Dermis blood vessel endothelial cell (primary cell): Measurements from ENCODE around the gene LDLRAD3. TPM values are rescaled to one million over a fixed set of nuclear protein-coding genes. Genes with fewer than 3 reads are reported as not detected.
"Not testable (repeated sequence)": the region's sequence is repeated elsewhere in the genome, so short reads cannot be mapped to it uniquely, and the experiment has no call there.

Source experiments
- DNase-seq: peaks from one replicate; pipeline ENCODE4 v3.0.0; 2010
- total RNA-seq: library from RNA; depleted of rRNA; stranded (reverse); fragments of >200 nt; gene quantifications from 2 replicates; pipeline ENCODE4 v1.2.3, GENCODE V29; 2014

Gene LDLRAD3
- total RNA-seq, 1 donor from 2014 or later: 13.4 TPM

GRCh38 chr11:36167073-36167472, 223.2 kb downstream of the LDLRAD3 start:
- DNase-seq: no peak

GRCh38 chr11:36167729-36168128, 223.9 kb downstream of the LDLRAD3 start:
- no peak for DNase-seq

- no peak for DNase-seq
Measured at GRCh38 chr11:36177836-36178235, 234.0 kb downstream of the LDLRAD3 start.

DNA sequence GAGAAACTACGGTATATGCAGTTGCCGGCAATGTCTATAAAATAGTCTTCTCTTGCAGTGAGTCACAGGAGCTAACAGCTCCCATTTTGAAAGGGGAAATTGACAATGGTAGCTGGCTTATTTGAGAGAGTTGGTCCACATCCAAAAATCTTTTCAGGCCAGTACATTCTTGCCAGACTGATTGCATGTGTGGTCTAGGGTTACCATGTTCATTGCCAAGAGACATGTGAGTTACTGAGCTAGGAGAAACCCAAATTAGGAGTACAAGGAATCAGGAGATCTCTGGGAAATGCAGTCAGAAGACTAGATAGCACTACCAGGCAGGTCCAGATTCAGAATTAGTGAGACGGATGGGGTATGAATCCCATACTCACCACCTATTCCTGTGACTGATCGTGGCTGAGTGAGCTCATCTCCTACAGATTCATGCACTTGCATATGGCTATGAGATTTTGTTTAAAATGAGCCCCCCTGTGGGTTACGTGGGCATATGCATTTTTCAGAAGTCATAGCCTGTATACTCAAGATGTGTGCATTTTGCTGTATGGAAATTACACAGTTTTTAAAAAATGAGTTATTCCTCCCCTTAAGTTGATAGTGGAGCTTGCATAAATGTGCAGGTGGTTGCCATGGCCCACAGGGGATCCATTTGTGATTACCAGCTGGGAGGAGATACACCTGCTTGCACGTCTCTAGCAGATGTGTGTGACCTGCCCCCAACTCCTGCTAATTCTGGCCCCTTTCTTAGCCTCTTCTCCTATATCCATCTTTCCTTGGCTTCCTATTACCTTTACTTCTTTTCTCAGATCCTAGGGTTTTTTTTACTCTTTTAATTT, 242.7 kb downstream of the LDLRAD3 start:
- peak; percentile 35 for DNase-seq

DNA sequence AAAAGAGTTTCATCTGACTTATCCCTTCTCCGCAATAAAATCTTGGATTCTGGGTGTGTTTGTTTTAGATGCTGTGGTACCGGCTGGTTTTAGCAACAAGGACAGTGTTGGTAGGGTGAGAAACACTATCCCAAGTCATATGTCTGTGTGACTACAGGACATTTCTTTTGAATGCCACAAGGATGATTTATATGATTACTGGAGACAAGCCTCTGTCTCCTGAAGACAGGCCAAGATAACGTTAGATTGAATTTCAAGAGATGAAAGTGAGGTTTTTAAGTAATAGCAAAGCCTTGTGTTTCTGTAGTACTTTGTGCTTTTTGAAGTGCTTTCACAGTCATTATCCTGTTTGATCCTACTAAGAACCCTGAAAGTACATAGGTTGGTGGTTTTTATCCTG, 243.8 kb downstream of the LDLRAD3 start:
- DNase-seq: no peak

DNA sequence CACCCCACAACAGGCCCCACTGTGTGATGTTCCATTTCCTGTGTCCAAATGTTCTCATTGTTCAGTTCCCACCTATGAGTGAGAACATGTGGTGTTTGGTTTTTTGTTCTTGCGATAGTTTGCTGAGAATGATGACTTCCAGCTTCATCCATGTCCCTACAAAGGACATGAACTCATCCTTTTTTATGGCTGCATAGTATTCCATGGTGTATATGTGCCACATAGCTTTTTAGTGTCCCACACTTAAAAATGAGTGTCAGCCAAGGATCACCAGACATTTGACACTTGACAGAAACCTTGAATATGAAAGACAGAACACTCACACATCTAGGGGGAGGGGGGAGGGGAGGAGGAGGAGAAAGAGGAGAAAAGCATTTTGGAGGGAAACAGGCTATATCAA, 245.9 kb downstream of the LDLRAD3 start:
- not testable (repeated sequence) for DNase-seq

DNA sequence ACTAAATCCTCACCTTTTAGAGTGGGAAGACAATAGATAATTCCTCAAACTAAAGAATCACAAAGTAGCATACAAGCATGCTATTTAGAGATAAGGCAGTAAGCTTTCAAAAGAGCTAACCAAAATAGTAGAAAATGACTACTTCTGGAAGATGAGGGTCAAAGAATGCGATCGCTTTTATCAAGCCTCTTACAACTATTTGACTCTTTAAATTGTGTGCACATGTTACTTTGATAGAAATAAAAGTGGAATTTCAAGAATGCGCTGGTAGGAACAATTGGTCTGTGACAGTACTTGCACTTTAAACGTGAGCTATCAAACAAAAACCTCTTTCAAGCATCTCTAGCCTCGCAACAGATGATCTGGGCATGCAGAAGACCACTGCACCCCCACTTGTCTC, 248.1 kb downstream of the LDLRAD3 start:
- no peak for DNase-seq

DNA sequence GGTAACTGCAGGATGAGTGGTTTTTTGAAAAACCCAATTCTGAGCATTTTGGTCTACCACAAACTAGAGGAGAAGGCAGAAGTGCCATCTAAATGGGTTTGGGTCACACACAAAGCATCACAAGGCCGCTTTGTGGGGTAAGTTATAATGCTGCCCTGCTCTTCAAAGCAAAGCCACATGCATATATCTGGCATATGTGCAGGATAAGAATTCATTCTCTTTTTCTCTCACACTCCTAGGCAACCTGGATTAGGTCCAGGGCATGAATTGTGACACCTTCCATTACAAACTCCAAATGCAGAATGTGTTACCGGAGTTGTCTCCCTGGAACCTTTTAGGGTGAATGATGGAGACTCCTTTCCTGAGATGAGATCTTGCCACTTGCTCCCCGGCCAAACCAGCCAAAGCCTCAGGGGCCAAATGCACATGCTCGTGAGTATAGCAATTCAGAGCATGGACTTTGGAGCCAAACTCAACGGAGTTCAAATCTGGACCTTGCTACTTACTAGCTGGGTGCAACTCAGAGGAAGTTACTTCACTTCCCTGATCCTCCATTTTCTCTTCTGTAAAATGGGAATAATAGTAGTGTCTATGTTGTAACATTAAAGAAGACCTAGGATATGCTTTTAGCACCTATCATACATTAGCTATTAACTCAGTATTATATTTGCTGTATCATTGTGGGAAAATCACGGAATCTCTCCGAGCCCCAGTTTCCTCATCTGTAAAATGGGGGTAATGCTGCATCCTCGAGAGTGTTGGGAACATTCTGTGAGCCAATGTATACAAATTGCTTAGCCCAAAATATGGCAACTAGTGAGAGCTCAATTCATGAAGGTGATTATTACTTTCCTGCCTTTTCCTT, 248.8 kb downstream of the LDLRAD3 start:
- DNase-seq: no peak

DNA sequence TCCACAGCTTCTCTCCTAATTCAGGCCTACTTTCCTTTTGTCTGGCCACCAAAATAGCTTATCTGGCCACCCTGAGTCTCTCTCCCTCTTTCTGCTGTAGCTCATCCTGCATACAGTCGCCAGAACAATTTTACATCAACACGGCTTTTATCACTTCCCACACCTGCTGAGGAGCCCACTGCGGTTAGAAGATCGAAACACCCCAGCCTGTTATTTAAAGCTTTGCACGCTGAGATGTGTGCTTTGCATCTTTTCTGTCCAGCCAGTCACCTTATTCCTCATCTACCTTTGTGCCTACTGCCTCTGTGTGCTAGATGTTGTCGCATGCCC, 249.4 kb downstream of the LDLRAD3 start:
- DNase-seq: no peak

- no peak for DNase-seq
Measured at GRCh38 chr11:36193721-36194120, 249.9 kb downstream of the LDLRAD3 start.

DNA sequence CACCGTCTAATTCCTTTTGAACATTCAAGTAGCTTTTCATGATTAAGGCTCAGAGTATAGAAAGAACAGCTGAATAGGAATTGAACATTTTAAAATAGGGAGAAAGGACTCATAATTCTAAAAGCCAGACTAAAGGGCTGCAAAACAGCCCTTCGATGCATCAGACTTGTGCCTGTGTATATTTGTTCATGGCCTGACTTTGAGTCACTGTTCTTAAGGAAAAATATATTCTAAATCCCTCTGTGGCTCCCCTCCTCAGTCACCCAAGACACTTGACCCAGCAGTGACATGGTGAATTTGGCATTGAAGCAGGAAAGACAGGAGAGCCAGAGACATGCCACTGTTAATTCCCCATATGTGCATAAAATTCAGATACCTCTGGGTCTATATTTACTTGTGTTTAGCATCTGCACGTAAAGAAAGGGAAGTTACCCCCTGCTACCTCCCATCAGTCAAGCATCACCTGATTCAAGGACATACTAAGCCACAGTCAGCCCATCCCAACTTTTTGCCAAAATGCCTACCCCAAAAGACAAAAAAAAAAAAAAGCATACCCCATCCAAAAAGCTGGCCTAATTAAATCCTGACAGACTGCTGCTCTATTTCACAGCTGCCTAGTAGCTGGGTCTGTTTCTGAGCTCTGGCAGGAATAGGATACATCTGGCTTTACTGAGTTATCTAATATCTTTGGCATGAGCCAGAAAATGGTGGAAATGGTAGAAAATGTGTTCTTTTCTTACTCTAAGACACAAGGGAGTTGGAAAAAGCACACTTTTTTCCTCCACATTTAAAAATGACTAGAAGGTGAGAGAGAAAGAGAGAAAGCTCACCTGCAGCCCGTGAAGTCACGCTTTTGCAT, 251.9 kb downstream of the LDLRAD3 start:
- peak; percentile 7 for DNase-seq

DNA sequence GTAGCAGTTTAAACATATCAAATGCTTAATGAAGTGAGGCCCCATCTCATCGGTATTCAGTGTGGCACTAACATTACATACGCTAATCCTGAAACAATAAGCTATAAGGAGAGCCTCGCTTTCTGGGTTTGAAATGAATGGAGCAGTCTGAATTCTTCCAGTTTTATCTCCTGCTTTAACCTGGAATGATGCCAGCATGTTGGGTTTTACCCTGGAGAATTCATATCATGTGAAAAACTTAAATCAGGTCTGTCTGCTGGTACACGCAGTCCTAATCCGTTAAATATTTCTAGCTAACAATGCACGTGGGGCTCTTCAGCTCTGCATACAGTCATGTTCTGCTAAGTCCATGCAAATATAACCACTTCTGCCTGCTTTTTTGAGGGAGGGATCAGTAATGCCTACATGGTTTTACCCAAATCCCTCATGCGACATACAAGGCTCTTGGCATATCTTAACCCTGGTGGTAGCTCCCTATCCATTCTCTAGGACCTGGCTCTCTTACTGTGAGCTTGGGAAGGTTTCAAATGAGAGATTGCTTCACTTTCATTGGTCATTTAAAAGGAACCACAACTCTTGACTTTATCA, 252.6 kb downstream of the LDLRAD3 start:
- DNase-seq: no peak

DNA sequence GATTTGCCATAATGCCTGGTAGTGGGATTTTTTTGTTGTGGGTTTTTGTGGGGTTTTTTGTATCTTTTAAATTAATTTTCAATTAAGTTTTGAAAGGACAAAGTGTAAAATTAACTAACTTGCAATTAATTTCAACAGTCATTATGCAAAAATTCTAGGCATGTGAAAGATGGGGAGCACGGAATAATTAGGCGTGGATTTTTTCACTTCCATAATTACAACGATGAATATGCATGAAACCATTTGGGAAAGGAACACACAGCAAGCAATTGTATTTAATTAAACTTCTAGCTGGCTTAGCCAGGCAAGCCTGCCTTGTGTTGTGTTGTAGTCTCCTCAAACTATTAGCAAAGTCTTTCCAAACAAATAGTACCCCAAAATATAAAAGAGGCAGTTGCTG, 257.5 kb downstream of the LDLRAD3 start:
- DNase-seq: no peak

DNA sequence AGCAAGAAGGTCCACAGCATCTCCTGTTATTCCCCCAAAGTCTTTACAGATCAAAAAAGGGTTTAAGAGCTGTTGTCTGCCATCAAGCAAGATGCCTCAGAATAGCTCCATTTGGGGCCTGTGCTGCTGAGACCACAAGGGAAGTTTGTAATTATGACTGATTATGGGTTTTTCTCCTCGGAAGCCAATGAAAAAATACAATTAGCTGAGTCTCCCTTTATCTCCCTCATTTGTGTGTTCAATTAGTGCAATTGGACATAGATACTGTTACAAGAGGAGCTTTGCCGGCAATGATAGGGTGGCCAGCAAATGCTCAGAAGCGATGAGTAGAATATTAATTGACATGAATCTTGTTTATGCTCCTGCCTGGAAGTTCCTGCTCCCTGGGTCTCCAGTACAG, 261.7 kb downstream of the LDLRAD3 start:
- DNase-seq: no peak

GRCh38 chr11:36210529-36210928, 266.7 kb downstream of the LDLRAD3 start:
- no peak for DNase-seq

DNA sequence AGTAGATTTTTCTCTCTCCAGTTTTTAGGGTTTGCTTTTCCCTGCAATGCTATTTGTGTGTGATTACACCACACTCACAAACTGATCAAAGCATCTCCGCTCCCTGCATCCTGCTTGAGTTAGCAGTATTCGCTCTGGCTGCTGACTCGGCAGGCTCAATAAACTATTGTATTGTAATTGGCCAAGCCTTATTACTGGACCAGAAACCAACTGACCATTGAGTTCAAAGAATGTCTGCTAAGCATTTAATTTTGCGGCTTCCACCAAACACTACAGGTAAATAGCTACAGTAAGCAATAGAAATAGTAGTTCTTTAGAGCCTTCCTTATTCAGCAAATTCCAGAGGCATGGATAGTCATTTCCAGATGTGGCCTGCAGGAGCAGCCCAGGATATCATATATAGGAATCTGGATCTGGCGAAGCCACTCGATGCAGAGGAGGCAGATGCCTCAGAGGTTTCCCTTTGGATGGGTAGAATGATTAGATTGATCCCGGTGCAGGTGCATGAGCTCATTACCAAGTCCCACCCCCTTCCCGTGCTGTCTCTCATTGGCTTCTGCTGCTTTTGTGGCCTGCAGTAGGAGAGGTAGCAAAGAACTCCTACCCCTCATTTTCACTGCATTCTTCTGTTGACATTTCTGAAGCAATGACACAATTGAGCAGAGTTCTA, 268.0 kb downstream of the LDLRAD3 start:
- no peak for DNase-seq

DNA sequence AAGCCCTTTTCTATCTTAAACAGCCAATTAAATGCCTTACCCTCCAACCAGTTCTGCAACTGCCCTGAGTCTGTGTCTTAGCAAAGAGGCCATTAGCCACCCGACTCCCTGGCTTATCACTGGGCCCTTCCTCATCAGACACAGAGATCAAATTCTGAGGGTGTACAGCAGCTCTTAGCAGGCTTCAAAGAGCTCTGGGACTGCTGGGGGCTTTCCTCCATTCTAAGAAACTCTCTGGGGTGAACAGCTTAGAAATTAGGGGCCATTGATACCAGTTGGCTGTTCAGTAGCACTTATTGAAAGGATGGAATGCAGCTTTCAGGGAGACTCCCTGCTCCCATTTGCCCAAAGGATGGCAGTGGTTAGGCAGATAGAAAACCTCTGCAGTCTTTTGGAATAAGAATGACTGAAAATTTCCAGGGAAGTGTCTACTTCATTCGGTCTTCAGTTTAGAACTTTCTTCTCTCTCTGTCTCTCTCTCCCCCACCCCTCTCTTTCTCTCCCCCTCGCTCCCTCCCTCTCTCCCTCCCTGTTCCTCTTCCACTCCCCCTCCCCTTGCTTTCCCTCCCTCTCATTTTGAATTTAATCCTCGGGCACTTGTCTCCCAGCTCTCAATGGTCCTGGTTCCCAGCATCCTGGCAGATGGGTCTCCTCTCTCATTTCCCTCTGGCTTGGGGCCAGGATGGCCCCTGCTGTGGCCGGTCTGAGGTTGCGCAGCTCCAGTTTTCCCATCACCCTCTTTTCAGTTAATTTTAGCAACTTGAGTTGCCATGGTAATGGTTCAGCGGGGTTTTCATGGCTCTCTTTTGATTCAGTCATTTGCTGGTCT, 268.9 kb downstream of the LDLRAD3 start:
- no peak for DNase-seq

GRCh38 chr11:36213393-36213840, 269.6 kb downstream of the LDLRAD3 start:
- DNase-seq: no peak

DNA sequence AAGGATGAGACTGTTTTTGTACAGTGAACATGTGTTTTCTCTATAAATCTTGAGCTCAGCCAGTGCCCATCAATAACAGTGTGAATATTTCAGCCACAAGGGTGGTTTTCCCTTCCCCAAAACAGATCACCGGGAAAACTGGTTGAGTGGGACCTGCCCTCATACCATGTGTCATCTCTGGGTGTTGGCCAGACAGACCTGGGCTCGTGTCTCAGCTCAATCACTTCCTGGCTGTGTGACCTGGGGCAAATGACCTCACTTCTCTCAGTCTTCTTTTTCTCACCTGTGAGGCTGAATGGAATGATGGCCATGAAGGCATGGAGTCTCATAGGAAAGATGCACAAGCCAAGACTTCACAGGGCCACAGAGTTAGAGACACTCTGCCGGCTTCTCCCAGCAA, 270.6 kb downstream of the LDLRAD3 start:
- DNase-seq: no peak

DNA sequence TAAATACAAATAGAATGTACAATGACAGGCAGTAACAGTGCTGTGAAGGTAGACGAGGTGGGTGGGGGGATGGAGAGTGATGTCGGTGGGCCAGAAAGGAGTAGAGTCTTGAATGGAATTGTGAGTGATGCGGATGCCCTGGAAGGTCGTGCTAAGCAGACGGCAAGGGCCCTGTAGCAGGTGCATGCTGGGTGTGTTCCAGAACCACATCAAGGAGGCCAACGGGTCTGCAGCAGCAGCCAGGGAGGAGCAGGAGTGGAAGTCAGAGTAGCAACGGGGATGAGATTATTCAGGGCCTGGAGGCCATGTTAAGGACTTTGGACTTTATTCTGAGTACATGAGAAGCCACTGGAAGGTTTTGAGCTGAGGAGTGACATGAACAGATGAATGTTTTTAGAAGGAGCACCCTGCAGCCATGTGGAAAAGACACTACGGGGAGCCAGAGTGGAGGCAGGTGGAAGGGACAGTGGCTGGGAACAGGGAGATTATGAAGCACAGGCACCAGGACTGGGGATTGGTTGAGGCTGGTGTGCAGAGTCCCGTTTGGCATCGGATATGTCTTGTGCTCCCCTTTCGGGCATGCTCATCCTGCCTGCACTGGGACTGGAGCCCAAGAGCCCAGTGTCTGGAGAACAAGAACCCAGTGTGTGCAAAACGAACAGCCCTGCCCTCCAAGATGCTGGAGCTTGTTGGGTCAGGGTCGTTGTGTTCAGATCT, 271.3 kb downstream of the LDLRAD3 start:
- no peak for DNase-seq
